Retinal pigment epithelial cell (primary cell): ENCODE data around the gene TNNT1.

Source experiments
- DNase-seq: peaks from one replicate; pipeline ENCODE4 v3.0.0-alpha.2; 2010; ENCODE audit warnings: low read depth
- H3K4me3 ChIP-seq: 2 replicates; pipeline ENCODE4 v1.5.1; 2011; ENCODE audit warnings: mild to moderate bottlenecking, low read length, control low read depth, moderate library complexity
- TF ChIP-seq, protein P1 (sequence below): conservative IDR thresholded peaks from 2 replicates; pipeline ENCODE4 v1.5.1; 2011; ENCODE audit warnings: low read depth, low read length, control low read depth, inconsistent platforms

Gene TNNT1

DNA sequence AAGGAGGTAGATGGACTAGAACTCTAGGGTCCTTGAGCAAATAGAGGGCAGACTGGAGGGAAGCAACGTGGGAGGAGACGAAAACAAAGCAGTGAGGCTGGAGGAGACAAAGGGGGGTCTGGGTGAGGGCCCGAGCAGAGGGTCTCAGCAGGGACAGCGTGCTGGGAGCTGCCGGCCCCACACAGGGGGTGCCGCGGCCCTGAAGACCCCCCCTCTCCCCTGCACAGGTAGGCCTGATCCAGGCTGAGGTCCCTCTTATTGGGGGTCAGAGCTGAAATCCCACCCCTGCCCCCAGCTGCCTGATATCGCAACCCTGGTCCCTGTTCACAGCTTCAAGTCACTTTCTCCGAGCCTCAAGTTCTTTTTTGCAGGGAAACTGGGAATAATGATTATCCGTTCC, 64.6 kb downstream of the TNNT1 start:
- TF ChIP-seq, protein P1, sequence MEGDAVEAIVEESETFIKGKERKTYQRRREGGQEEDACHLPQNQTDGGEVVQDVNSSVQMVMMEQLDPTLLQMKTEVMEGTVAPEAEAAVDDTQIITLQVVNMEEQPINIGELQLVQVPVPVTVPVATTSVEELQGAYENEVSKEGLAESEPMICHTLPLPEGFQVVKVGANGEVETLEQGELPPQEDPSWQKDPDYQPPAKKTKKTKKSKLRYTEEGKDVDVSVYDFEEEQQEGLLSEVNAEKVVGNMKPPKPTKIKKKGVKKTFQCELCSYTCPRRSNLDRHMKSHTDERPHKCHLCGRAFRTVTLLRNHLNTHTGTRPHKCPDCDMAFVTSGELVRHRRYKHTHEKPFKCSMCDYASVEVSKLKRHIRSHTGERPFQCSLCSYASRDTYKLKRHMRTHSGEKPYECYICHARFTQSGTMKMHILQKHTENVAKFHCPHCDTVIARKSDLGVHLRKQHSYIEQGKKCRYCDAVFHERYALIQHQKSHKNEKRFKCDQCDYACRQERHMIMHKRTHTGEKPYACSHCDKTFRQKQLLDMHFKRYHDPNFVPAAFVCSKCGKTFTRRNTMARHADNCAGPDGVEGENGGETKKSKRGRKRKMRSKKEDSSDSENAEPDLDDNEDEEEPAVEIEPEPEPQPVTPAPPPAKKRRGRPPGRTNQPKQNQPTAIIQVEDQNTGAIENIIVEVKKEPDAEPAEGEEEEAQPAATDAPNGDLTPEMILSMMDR, result no peak
- no peak for DNase-seq
- no peak overlapping the region for H3K4me3 ChIP-seq

- H3K4me3 ChIP-seq, result no peak overlapping the region
- TF ChIP-seq, protein P1, result no peak
- DNase-seq, result no peak
Observed at GRCh38 chr19:55083004-55083850, 65.8 kb downstream of the TNNT1 start.
